Stimulated activated CD4-positive, alpha-beta T cell treated with anti-CD3 and anti-CD28 coated beads, Interleukin-4, amount 100 ng/mL, for 4 hours (primary cell): ENCODE measurements around the gene LAG3.
A peak's percentile ranks its signal among the peaks of the same experiment; 100 is the strongest.

Source experiments
- DNase-seq, 2 experiments: peaks; one replicate each; pipeline ENCODE4 v3.0.0-alpha.2; 2020

The LAG3 gene

DNA sequence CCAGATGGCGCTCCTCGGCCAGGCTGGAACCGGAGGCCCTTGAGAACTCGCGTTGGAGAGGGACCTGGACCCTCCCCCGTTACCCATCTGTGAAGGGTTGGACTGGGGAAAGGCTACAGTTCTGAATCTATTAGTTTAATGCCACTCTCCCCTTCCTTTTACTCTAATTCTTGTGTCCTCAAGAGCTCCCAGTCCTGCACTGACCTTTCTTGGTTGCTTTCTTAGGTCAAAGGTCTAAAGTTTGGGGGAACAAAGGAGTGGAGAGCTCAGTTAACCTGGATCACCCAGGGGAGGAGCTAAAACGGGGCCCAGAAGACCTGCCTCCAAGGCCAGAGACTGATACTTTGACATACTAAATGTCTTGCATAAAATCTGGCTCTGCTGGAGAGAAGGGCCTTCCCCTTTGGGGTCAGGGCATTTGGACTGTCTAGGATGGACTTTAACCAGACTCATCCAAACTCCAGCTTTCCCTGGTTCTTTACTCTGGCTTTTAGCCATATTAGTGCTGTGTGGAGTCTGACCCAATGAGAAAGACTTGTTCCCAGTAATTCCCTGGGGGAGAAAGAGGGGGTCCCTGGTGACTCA lies 18.5 kb upstream of the LAG3 start:
- DNase-seq = no peak

DNA sequence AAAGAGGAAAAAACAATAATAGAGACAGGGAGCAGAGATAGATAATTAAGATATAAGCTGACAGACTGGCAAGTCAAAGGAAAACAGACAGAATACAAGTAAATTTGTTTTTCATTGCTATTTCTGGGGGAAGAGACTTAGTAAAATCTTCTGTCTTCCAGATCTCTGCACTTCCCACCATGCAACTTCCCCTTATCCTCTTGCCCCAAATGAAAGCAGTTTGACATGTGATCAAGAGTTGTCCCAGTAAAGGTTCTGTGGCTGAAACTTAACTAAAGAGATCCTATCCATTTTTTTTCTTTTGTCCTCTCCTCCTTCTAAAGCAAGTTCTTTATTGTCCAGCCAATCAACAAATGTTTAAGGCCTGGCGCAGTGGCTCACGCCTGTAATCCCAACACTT lies 17.9 kb upstream of the LAG3 start:
- no peak for DNase-seq

DNA sequence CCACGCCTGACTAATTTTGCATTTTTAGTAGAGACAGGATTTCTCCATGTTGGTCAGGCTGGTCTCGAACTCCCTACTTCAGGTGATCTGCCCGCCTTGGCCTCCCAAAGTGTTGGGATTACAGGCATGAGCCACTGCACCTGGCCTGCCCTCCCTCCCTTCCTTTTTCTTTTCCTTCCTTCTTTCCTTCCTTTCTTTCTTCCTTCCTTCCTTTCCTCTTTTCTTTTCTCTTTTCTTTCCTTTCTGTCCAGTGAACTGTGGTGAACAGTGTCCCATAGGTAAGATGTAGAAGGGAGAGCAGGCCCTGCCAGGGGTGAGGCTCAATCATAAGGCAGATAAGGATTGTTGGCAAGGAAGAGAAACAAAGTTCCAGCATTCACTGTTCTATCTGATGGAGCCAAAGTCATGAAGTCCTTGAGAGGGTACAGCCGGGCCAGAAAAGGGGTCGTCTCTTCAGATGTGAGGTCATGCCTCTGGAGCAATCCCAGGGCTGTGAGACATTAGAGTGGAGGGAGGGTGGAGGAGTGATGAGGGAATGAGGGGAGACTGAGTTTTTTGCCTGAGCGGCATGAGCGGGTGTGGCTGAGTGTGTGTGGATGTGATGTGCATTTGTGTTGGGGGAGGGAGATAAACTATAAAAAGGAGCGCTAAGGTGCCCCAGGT lies 15.2 kb upstream of the LAG3 start:
- no peak for DNase-seq

DNA sequence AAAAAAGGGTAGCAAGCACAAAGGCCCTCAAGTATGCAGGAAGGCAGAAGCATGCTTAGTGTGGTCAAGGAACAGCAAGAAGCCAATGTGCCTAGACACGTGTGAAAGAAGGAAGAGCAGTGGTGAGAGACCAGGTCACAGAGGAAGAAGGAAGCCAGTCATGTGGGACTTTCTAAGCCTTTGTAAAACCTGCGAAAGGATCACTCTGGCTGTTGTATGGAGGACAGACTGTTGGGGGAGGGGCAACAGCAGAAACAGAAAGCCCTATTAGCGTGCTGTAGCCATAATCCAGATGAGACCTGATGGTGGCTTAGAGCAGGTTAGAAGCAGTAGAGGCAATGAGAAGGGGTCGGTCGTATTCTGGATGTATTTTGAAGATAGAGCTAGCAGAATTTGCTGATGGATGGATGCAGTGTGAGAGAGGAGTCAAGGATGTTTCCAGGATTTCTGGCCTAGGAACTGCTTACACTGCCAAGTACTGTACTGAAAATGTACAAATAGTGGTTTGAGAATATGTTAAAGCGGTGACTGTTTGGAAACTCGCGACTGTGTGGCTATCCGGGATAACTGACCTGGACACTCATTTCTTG lies 13.7 kb upstream of the LAG3 start:
- no peak for DNase-seq

DNA sequence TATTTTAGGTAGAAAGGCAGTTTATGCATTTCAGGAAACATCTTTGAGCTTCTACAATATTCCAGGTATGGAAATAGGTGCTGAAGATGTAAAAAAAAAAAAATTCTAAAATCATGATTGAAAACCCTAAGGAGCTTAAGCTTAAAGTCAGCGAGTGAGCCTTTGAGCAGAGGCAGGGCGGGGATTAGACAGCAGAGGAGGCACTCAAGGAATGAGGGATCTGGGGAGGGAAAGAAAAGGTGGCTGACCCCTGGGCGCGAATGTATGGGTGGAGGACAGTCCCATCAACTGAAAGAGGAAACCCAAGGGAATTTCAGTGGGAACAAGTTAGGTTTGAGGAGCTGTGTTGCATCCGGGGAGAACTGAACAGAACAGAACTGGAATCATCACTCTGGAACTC lies 12.6 kb upstream of the LAG3 start:
- no peak for DNase-seq

DNA sequence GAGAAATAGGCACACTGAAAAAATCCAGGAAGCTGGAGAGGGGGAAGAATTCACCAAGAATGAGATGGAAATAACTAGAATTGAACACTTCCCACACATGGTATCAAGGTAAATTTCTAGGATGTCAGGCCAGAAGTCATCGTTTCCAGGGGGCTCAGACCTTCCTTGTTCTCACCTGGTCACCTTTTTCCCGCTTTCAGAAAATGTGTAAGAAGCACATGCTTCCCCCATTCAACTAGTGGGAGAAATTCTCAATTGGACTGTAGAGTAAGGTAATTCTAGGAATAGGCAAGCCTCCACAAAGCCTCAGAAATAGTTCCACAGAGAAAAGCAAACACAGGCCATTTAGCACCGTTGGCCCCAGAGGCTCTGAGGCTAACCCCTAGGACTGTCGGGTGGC lies 8.9 kb upstream of the LAG3 start:
- no peak for DNase-seq

DNA sequence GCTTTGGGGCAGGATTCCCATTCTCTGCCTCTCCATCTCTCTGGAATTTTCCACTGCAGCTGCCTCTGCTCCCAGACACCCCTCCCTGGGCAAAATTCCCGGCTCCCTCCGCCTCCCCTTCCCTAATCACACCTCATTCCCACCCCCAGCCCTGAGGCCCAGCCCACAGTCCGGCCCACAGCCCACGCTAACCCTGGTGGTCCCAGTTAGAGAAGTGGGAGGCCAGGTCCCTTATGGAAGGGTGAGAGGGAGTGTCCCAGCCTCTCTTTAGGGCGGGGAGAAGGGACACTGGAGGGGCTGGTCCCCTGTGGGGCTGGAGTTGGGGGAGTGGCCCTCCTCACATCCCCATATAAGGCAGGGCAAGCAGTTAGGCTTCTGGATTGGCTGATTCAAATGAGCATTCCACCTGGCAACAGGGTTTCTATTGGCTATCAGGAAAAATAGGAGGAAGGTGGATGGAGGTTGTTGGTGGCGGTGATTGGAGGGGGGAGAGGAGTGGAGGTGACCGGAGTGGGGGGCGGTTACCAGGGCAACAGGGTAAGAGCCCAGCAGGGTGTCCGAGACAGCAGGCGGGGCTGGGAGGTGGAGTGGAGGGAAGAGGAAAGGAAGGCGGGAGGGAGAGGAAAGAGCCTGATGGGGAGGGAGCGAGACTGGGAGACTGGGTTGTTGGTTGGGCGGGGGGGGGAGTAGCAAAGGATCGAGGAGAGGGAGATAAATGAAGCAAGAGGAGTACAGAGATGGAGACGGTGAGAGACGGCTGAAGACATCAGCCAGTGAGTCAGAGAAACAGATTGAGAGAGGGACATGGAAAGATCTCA lies 8.1 kb upstream of the LAG3 start:
- DNase-seq = peak in 1 of 2 experiments; percentile 29

DNA sequence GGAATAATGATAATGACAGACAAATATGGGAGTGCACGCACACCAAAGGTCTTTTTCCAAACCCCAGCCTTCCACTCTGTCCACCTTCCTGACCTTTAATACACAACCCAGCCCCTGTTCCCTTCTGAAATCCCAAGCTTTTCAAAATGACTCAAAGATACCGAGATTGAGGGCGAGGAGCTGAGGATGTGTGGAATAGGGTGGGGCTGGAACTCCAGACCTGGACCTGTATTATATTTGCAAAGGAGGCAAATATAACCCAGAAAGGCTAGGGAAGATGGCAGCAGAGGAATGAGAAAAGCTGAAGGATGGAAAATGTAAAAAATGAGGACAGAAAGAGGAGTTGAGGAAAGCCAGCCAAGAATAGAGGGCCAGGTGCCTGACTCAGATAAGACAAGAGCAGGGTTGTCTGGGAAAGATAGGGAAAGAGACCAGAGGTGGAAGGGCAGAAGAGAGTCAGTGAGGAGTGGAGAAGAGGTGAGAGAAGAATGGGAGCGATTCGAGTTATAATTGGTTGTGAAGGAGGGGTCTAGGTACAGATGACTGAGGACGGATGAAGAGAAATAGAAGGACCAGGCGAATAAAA lies 7.2 kb upstream of the LAG3 start:
- DNase-seq = no peak

DNA sequence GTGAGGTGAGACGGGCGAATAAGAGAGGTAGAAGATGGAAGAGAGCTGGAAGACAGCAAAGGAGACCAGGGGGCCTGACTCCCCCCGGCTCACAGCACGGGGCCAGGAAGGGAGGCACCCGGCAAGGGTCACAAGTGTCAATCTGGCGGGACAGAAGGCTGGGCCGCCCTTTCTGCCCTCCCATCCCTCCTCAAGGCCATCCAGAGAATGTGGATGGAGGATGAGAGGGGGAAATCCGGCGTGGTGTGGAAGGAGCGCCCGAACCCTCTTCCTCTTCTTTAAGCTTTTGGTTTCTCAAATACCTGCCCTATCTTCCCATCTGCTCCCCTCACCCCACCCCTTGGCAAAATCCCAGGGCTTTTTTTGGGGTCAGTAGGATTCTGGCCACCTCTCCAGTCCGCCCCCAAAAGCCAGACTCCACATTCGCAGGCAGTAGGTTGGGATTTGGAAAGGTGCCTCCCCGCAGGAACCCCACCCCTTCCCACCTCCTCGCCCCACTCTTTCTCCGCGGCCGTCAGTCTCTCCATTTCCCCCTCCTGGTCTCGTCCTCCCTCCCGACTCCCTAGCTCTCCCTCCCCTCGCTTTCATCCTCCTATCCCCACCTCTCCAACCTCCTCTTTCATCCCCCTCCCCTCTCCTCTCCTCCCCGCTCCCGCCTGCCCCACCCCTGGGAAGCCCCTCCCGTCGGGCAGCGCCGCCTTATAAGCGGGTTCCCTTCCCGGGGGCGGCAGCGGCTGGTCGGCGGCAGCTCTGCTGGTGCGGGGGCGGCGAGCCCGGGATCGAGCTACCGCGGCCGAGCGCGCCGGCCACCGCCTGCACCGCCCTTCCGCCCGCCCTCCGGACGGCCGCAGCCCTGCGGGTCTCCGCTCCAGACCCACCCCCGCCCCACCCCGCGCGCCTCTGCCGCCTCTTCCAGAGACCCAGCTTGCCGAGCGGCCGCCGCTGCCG lies 6.4 kb upstream of the LAG3 start, which contains the start of gene PTMS:
TSS of gene PTMS (plus strand) at position 730 of the 948 bp plus-strand sequence. CDS start 343 bp downstream, outside the sequence.
- peak in 1 of 2 experiments; percentile 37 for DNase-seq

DNA sequence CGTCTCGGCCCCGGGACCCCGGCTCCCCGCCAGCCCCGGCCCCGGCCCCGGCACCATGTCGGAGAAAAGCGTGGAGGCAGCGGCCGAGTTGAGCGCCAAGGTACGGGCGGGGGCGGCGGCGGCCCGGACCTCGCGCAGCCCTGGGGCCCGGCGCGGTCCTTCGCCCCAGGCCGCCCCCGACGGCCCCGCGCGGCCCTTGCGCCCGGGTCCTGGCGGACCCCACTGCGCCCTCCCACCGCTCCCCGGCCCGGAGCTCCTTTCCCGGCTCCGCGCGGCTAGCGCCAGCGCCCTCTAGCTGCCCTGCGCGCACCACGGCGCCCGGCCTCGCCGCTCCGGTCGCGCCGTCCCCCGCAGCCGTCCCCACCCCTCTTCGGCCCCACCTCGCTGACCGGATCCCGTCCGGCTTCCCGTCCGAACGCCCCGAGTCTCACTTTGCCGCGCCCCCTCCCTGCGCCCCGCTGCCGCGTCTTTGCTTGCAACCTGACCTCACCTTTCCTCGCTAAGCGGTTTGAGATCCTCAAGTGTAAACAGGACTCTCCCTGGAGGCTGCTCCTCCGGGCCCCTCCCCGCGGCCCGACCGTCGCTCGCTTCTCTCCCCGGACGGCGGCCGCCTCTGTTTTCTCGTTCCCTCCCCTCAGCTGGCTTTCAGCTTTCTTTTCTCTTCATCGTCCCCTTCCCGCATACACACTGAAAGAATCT lies 5.5 kb upstream of the LAG3 start:
- peak; percentile 22 to 58 for DNase-seq

DNA sequence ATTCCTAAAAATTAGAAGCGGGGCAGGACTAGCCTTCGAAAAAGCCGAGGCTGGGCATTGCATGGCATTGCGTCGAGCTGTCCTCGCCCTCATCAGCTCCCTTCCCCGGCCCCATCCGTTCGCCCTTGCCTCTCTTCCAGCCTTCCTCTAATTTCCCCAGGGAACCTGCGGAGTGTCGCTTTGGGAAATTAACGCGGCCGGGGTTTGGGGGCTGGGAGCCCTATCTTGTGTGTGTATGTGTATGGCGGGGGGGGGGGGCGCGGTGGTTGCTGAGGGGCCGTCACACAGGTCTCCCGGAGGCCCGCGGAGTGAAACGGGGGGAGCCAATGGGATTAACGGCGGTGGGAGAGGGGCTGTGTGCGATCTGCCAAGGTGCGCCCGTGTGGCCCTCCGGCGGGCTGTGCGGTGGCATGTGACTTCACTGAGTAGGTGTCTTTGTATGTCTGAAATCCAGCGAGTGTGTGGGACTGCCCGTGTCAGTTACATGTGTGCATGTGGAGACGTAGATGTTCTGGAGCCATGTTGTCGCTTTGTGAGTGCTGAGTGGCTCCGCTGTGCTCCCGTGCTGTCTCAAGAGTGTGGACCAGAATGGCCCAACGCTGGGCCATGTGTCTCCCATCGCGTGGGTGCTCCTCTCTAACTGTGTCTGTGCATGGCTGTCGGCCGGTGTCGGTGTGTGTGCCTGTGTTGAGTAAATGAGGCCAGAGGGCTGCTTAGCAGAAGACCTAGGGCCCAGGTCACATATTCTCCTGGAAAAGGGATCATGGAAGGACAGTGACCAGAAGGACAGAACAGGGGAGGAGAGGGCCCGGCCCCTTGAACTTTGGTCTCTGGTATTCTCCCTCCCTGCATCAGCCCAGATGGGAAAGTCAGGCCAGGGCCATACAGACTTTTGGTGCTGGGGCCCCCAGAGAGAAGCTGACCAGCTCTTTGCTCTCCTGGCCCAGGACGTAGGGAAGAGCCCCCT lies 4.7 kb upstream of the LAG3 start:
- DNase-seq = no peak

DNA sequence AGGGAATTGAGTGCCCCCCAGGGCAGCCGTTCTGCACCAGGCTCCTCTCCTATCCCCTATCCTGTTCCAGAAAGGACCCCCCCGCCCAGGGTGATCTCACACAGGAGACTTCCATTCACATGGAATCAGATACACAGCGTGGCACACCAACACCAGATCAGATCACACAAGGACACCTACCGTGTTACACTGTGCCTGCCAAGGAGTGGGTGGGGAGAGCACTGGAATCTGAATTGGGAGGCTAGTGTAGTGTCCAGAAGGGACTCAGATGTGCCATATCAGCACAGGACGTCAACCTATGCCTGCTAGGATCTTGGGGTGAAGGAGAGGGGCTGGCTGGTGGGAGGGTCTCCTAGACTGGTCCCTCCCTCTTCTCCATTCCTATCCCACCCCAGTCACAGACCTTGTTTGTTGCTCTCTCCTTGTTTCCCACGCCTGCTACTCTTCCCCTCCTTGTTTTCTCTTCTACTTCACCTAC lies 3.8 kb upstream of the LAG3 start:
- no peak for DNase-seq

DNA sequence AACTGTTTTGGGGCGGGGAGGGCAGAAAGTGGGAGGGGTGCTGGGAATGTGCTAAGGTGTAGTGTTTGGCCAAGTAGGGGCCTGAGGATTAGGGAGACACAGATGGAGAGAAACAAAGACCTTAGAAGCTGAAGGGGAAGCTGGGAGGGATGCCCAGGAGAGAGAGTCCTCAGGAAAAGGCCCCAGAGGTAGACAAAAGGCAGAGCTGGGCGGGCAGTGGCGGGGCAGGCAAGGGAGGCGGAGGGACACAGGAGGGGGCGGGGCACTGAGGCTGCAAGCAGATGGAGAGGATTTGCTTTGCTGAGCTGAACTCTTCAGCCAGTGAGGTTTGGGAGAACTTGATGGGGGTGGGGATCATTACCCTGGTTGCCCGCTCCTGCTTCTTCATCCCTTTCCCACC lies 3.3 kb upstream of the LAG3 start:
- no peak for DNase-seq

DNA sequence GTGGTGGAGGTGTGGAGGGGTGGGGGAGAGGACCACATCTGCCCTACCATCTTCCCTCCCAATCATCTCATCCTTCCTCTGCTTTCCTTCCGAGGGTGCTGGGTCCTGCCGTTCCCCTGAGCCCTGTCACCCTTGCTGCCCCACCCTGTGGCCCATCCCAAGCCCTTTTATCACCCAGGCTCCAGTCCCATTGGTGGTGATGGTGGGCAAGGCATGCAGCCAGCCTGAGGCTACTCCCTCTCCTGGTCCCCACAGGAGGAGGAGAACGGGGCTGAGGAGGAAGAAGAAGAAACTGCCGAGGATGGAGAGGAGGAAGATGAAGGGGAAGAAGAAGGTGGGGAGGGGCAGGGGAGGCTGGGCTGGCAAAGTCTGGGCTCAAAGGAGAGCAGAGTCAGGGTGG lies 2.7 kb upstream of the LAG3 start:
- no peak for DNase-seq

DNA sequence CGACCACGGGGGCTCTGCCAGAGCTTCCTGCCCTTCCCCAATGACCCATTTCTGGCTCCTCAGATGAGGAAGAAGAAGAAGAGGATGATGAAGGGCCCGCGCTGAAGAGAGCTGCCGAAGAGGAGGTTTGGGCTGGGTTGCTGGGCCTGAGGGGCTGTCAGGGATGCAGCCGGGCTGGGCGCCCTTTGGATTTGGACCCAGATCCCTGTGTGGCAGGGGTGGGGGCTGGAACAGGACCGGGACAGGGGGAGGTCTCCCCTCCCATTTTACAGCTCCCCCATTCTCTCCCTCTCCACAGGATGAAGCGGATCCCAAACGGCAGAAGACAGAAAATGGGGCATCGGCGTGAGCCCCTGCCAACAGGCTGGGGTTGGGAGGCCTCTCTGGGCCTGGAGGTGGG lies 2.2 kb upstream of the LAG3 start:
- no peak for DNase-seq

DNA sequence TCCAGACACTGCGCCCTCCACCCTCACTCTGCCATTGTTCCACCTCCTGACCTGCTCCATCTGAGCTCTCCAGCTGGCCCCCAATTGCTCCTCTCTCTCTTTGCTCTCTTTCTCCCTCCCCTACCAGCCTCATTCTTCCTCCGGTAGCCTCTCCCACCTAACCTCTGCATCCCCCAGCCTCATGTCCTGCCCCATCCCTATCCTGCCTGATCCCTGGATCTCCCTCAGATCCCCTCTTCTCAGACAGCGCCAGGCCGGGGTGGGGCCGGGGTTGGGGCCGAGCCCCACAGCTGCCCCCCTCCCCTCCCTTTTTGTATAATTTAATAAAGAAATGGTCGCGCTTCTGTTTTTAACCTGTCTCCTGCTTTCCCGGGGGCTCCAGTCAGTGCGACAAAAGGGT lies 1.7 kb upstream of the LAG3 start:
- DNase-seq = no peak

DNA sequence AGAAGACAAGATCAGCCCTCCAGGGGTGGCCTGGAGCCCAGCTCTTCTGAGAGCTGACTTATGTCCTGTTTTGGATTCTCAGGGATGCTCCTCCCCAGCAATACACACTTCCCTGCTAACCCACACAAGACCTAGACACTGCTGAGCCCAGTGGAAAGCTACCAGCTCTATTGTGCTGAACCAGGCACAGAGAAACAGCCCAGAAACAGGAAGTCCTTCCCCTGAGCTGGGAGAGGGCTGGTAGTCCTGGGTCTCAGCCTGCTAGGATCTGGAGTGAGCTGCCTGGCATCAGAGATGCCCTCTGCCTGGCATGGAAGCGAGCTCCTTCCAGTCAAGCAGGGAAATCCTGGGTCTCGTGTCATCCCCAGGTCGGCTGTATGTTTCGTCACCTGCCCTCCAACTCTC lies 1.2 kb upstream of the LAG3 start:
- no peak for DNase-seq

DNA sequence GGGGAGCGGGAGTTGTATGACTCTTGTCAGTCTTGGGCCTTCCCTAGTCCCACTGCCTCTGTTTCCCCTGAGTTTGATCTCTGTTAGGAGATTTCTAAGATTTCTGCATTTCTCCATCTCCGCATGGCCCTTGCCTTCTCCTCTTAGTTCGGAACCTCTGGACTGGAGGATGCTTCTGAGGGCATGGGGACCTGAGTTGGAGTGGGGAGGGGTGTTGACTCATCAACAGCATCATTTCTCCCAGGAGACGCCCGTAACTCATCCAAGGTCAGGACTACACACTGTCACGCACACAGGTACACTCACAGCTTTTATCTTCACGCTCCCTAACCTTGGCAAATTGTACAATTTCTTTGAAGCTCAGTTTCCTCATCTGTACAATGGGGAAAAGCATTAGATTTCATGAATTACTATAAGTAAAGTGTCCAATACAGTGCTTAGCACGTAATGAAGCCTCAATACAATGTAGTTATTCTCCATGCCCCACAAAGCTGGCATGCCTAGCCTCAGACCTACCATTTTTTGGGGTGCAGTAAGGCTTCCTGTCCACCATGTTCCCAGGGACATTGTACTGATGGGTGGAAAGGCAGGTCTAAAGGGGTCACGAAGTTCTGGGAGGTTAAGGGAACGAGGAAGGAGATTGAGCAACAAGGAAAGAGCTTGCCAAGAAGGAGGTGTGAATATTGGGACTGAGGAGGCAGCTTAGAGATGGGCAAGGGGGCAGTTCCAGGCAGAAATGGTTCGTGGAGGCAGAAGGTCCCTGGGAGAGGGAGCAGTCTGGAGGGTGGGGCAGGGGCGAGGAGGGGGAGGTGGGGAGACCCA lies 600 bp upstream of the LAG3 start:
- DNase-seq = no peak
